HepG2 (cell line): ENCODE results near the gene BAHCC1. TPM values are rescaled to one million over a fixed set of nuclear protein-coding genes. Genes with fewer than 3 reads are reported as not detected.

Source experiments
- ATAC-seq: fragments of 200-7000 bp; cut with Tn5 transposase; 3 replicates; pipeline ENCODE4 v1.9.1; 2020; ENCODE audit warnings: mild to moderate bottlenecking, moderate library complexity
- BruUV-seq: library from RNA; stranded (reverse); fragments of 400-500 nt; replicated peaks from 2 replicates; lab custom pipeline; 2021; lab: Mats Ljungman, UMichigan
- CTCF ChIA-PET: fragments of 300-600 bp; formaldehyde crosslinking; extraction: SDS; loops from one replicate; lab custom pipeline; 2021; ENCODE audit warnings: low total read pairs, inconsistent platforms, low intra/inter-chr PET ratio; lab: Yijun Ruan, JAX
- POLR2A ChIA-PET: fragments of 350-600 bp; sonication (Branson Sonifier 250); formaldehyde crosslinking; loops from one replicate; lab custom pipeline; 2020; ENCODE audit warnings: antibody characterized with exemption, inconsistent platforms; lab: Yijun Ruan, JAX
- DNase-seq: peaks from one replicate; pipeline ENCODE4 v3.0.0-alpha.2; 2015; ENCODE audit warnings: low spot score
- FAIRE-seq: peaks from 3 replicates; lab custom pipeline; 2011; peaks lifted over from hg19 to GRCh38; lab: Jason Lieb, UNC
- H2AFZ ChIP-seq: one replicate; pipeline ENCODE4 v1.6.1; 2011; ENCODE audit warnings: low read length, inconsistent platforms
- H3K27ac ChIP-seq: fragments of 300-600 bp; 3 replicates; pipeline ENCODE4 v1.8.0; 2011; ENCODE audit warnings: mixed run types, mild to moderate bottlenecking, mixed read lengths, low read length, inconsistent platforms; ENCODE audit not compliant: insufficient read depth; ENCODE audit errors: extremely low read length
- H3K27me3 ChIP-seq, 2 experiments: fragments of 200-600 bp in 1 of 2; 2 replicates in 1 of 2; 3 replicates in 1 of 2; pipeline versions ENCODE4 v1.6.0 to v1.8.0; 2011; ENCODE audit warnings: low read length in 2 of 2, mild to moderate bottlenecking in 2 of 2, moderate library complexity in 2 of 2, inconsistent platforms in 1 of 2; ENCODE audit not compliant: insufficient read depth in 2 of 2, control insufficient read depth in 1 of 2
- H3K36me3 ChIP-seq, 2 experiments: fragments of 200-600 bp in 1 of 2; replicated peaks in 1 of 2; 2 replicates in 1 of 2; 3 replicates in 1 of 2; pipeline versions ENCODE4 v1.5.1 to v1.8.0; 2011; ENCODE audit warnings: low read length in 2 of 2, inconsistent platforms in 1 of 2; ENCODE audit not compliant: insufficient read depth in 2 of 2, control insufficient read depth in 1 of 2
- H3K4me1 ChIP-seq: 2 replicates; pipeline ENCODE4 v1.5.1; 2012; ENCODE audit warnings: low read length, inconsistent platforms; ENCODE audit not compliant: insufficient read depth
- H3K4me2 ChIP-seq: 2 replicates; pipeline ENCODE4 v1.6.0; 2011; ENCODE audit warnings: low read depth, low read length, inconsistent platforms
- H3K4me3 ChIP-seq, 3 experiments: fragments of 200-600 bp in 1 of 3; sonication (generic), shearing (Covaris generic) in 1 of 3; replicated peaks in 1 of 3; 2 replicates each; pipeline ENCODE4 v1.5.1; 2011 to 2016; ENCODE audit warnings: low read length in 3 of 3, inconsistent platforms in 2 of 3, low read depth in 2 of 3, mild to moderate bottlenecking in 2 of 3, control low read depth in 1 of 3, mixed read lengths in 1 of 3; ENCODE audit not compliant: insufficient read depth in 1 of 3
- H3K79me2 ChIP-seq: one replicate; pipeline ENCODE4 v1.6.1; 2011; ENCODE audit warnings: low read length, inconsistent platforms; ENCODE audit not compliant: insufficient read depth
- H3K9ac ChIP-seq: 2 replicates; pipeline ENCODE4 v1.6.0; 2011; ENCODE audit warnings: mild to moderate bottlenecking, low read depth, low read length, inconsistent platforms; ENCODE audit not compliant: insufficient read depth
- H3K9me3 ChIP-seq: 2 replicates; pipeline ENCODE4 v1.5.1; 2012; ENCODE audit warnings: mild to moderate bottlenecking, low read length
- H4K20me1 ChIP-seq: 2 replicates; pipeline ENCODE4 v1.6.0; 2011; ENCODE audit warnings: inconsistent platforms, mild to moderate bottlenecking, low read length, moderate library complexity; ENCODE audit not compliant: insufficient read depth
- ELF1 ChIP-seq: sonication (generic); formaldehyde crosslinking; IDR thresholded peaks from 2 replicates; pipeline ENCODE4 v1.4.0; 2020; ENCODE audit warnings: missing genetic modification reagents
- GRHL1 ChIP-seq: sonication (generic); formaldehyde crosslinking; conservative IDR thresholded peaks from 2 replicates; pipeline ENCODE4 v1.8.0; 2022; ENCODE audit warnings: missing genetic modification reagents
- HOXA3 ChIP-seq: sonication (generic); formaldehyde crosslinking; IDR thresholded peaks from 2 replicates; pipeline ENCODE4 v1.5.0; 2020; ENCODE audit warnings: missing genetic modification reagents
- ISL2 ChIP-seq: sonication (generic); formaldehyde crosslinking; IDR thresholded peaks from 2 replicates; pipeline ENCODE4 v1.5.0; 2020; ENCODE audit warnings: missing genetic modification reagents
- NFE2L2 ChIP-seq: fragments of 150-350 bp; IDR thresholded peaks from 2 replicates; pipeline ENCODE4 v1.6.1; 2014; ENCODE audit warnings: low read length
- POLR2A ChIP-seq, 2 experiments: IDR thresholded peaks; 2 replicates each; pipeline ENCODE4 v1.6.1; 2011; ENCODE audit warnings: low read depth in 2 of 2, low read length in 2 of 2, mild to moderate bottlenecking in 1 of 2, moderate library complexity in 1 of 2; ENCODE audit not compliant: insufficient read depth in 1 of 2
- RAD51 ChIP-seq: fragments of 450-650 bp; IDR thresholded peaks from 2 replicates; pipeline ENCODE4 v1.6.1; 2016; ENCODE audit warnings: borderline replicate concordance
- ZC3H4 ChIP-seq: sonication (generic); formaldehyde crosslinking; IDR thresholded peaks from 2 replicates; pipeline ENCODE4 v1.4.0; 2020; ENCODE audit warnings: missing genetic modification reagents, borderline replicate concordance
- ZFP37 ChIP-seq: sonication (generic); formaldehyde crosslinking; IDR thresholded peaks from 2 replicates; pipeline ENCODE4 v1.4.0; 2020; ENCODE audit warnings: missing genetic modification reagents, borderline replicate concordance
- ZNF136 ChIP-seq: sonication (generic); formaldehyde crosslinking; IDR thresholded peaks from 2 replicates; pipeline ENCODE4 v1.8.1; 2022; ENCODE audit warnings: low read depth, mild to moderate bottlenecking, moderate library complexity, missing genetic modification reagents
- ZNF232 ChIP-seq: sonication (generic); formaldehyde crosslinking; IDR thresholded peaks from 2 replicates; pipeline ENCODE4 v1.4.0; 2020; ENCODE audit warnings: missing genetic modification reagents, borderline replicate concordance
- ZNF841 ChIP-seq: sonication (generic); formaldehyde crosslinking; IDR thresholded peaks from 2 replicates; pipeline ENCODE4 v1.8.1; 2023; ENCODE audit warnings: missing genetic modification reagents, borderline replicate concordance
- WGBS: methylation state at CpG from one replicate; pipeline ENCODE4 v1.1.6; 2017; ENCODE audit warnings: low lambda C conversion rate; 5-methylcytosine and 5-hydroxymethylcytosine counted together
- in situ Hi-C: cut with HindIII; loops from 2 replicates; pipeline ENCODE4 v1.10.0; 2017; ENCODE audit warnings: low pct_unique_long_range_greater_than_20kb; ENCODE audit not compliant: extremely low pct_ligation_motif_present
- intact Hi-C: fragments of 100-400 bp; cut with micrococcal nuclease; formaldehyde crosslinking; loops from one replicate; pipeline ENCODE4 v1.10.0; 2022; ENCODE audit not compliant: unreplicated experiment
- polyA plus RNA-seq, 8 experiments: library from polyadenylated mRNA; depleted of rRNA in 3 of 8; stranded (reverse) in 7 of 8; unstranded in 1 of 8; fragments of >200 nt; fragmentation: Illumina TruSeq in 4 of 8; extraction: Trizol in 4 of 8; gene quantifications; 2 replicates each; pipeline versions ENCODE4 v1.2.1 to v1.2.3, GENCODE V29; 2011 to 2016; ENCODE audit warnings: low read depth in 4 of 8, missing spikeins in 1 of 8, mixed read lengths in 1 of 8; ENCODE audit not compliant: insufficient read depth in 1 of 8
- total RNA-seq, 5 experiments: library from RNA; depleted of rRNA; stranded (reverse); fragments of >200 nt; fragmentation: Illumina TruSeq; extraction: Trizol; gene quantifications; 2 replicates each; pipeline ENCODE4 v1.2.3, GENCODE V29; 2016; ENCODE audit warnings: low read depth in 1 of 5
- TF ChIP-seq, protein P1 (sequence below), 2 experiments: sonication (generic) in 1 of 2; formaldehyde crosslinking in 1 of 2; IDR thresholded peaks; 2 replicates each; pipeline versions ENCODE4 v1.5.1 to v1.6.1; 2011 to 2020; ENCODE audit warnings: borderline replicate concordance in 1 of 2, low read depth in 1 of 2, low read length in 1 of 2, mild to moderate bottlenecking in 1 of 2, missing genetic modification reagents in 1 of 2, moderate library complexity in 1 of 2
- TF ChIP-seq, protein P2 (sequence below): sonication (generic); formaldehyde crosslinking; IDR thresholded peaks from 2 replicates; pipeline ENCODE4 v1.8.0; 2023; ENCODE audit warnings: mild to moderate bottlenecking, missing genetic modification reagents
- TF ChIP-seq, protein P3 (sequence below): sonication (generic); formaldehyde crosslinking; IDR thresholded peaks from 2 replicates; pipeline ENCODE4 v1.4.0; 2020; ENCODE audit warnings: missing genetic modification reagents, borderline replicate concordance

The BAHCC1 gene
- total and polyA plus RNA-seq, 2 of the 13 experiments (the other 11 are each of a cell fraction or from before 2014, with no cell fraction given) = 1.4 to 1.7 TPM

GRCh38 chr17:81503619-81504018 lies 108.4 kb downstream of the BAHCC1 start (continued):
- TF ChIP-seq, protein P1, sequence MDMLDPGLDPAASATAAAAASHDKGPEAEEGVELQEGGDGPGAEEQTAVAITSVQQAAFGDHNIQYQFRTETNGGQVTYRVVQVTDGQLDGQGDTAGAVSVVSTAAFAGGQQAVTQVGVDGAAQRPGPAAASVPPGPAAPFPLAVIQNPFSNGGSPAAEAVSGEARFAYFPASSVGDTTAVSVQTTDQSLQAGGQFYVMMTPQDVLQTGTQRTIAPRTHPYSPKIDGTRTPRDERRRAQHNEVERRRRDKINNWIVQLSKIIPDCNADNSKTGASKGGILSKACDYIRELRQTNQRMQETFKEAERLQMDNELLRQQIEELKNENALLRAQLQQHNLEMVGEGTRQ (IDR thresholded peaks at IDR 0.05; ENCODE audit: low read depth, low read length) = no peak
- TF ChIP-seq, protein P1 (CRISPR knock-in tag; IDR thresholded peaks at IDR 0.05; ENCODE audit: borderline replicate concordance) = no peak
- TF ChIP-seq ELF1 (CRISPR knock-in tag) = no peak
- TF ChIP-seq GRHL1 (CRISPR knock-in tag) = no peak
- no peak for TF ChIP-seq RAD51
- no peak for TF ChIP-seq ZNF136 (CRISPR knock-in tag)
- no peak for TF ChIP-seq ZNF841 (CRISPR knock-in tag)
- no peak for TF ChIP-seq ISL2 (CRISPR knock-in tag)

- ATAC-seq = peak; percentile 7
- CTCF ChIA-PET = no interaction called here
- H3K9ac ChIP-seq = no peak overlapping the region
- peaks cover 42% of the 10 kb centered on the region for H4K20me1 ChIP-seq
- peaks cover 0 to 5% of the 10 kb centered on the region in 2 experiments; a peak in 1 of 5 replicates for H3K27me3 ChIP-seq
- no peak overlapping the region for H3K4me2 ChIP-seq
- peaks cover 45% of the 10 kb centered on the region for H3K4me1 ChIP-seq
- intact Hi-C loops = loop anchor here (1.0 kb wide), 1 partner anchor 40 kb away; no protein-coding TSS in a partner anchor
- no peaks in the 10 kb centered on the region for H3K9me3 ChIP-seq
- H3K27ac ChIP-seq = no peak overlapping the region
- FAIRE-seq = peak; percentile 36
- in situ Hi-C loops = no loop called here
- DNase-seq = peak; percentile 51
- H3K36me3 ChIP-seq = peaks cover 14 to 23% of the 10 kb centered on the region in 2 experiments
- H2AFZ ChIP-seq = no peak overlapping the region
- POLR2A ChIA-PET = interaction anchor here (0.6 to 3.1 kb wide), 12 partner anchors 7 to 465 kb away, joined by 3 to 16 read pairs (median 3); partner anchors contain the start of genes BAHCC1 and FAAP100
- H3K4me3 ChIP-seq = no peak overlapping the region
- H3K79me2 ChIP-seq = peaks cover 26% of the 10 kb centered on the region
- WGBS = 64% methylated on average over 10 of the region's 10 CpGs
- no TSS peak for BruUV-seq
- 0 out of 2 replicates have a peak, but pooled peaks have one; percentile 3 for TF ChIP-seq ZNF232 (CRISPR knock-in tag)
- TF ChIP-seq HOXA3 (CRISPR knock-in tag) = peak; percentile 18; the same call in 1 of the 2 replicates
- TF ChIP-seq, protein P2, sequence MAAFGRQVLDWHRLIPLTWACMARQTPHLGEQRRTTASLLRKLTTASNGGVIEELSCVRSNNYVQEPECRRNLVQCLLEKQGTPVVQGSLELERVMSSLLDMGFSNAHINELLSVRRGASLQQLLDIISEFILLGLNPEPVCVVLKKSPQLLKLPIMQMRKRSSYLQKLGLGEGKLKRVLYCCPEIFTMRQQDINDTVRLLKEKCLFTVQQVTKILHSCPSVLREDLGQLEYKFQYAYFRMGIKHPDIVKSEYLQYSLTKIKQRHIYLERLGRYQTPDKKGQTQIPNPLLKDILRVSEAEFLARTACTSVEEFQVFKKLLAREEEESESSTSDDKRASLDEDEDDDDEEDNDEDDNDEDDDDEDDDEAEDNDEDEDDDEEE (CRISPR knock-in tag) = peak; percentile 57; the same call in 1 of the 2 replicates
- peak; percentile 24; the same call in 1 of the 2 replicates for TF ChIP-seq ZC3H4 (CRISPR knock-in tag)
- TF ChIP-seq ZFP37 = 0 out of 2 replicates have a peak, but pooled peaks have one; percentile 24
- no peak for TF ChIP-seq NFE2L2
- TF ChIP-seq, protein P3, sequence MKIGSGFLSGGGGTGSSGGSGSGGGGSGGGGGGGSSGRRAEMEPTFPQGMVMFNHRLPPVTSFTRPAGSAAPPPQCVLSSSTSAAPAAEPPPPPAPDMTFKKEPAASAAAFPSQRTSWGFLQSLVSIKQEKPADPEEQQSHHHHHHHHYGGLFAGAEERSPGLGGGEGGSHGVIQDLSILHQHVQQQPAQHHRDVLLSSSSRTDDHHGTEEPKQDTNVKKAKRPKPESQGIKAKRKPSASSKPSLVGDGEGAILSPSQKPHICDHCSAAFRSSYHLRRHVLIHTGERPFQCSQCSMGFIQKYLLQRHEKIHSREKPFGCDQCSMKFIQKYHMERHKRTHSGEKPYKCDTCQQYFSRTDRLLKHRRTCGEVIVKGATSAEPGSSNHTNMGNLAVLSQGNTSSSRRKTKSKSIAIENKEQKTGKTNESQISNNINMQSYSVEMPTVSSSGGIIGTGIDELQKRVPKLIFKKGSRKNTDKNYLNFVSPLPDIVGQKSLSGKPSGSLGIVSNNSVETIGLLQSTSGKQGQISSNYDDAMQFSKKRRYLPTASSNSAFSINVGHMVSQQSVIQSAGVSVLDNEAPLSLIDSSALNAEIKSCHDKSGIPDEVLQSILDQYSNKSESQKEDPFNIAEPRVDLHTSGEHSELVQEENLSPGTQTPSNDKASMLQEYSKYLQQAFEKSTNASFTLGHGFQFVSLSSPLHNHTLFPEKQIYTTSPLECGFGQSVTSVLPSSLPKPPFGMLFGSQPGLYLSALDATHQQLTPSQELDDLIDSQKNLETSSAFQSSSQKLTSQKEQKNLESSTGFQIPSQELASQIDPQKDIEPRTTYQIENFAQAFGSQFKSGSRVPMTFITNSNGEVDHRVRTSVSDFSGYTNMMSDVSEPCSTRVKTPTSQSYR (CRISPR knock-in tag) = no peak
- TF ChIP-seq POLR2A (IDR thresholded peaks at IDR 0.05; ENCODE audit: insufficient read depth in 1 of 2, low read depth in 2 of 2, low read length in 2 of 2) = peak; percentile 55 to 81; a peak in 3 of 4 replicates
These were observed 113.5 kb downstream of the BAHCC1 start for GRCh38 chr17:81508639-81509206.
